ENCODE results near the gene USP14. TPM values are rescaled to one million over a fixed set of nuclear protein-coding genes. Genes with fewer than 3 reads are reported as not detected.

Gene USP14
- total and polyA plus RNA-seq, 2 experiments from 2014 or later = 13.9 to 94.8 TPM

- no peaks in the 10 kb centered on the region for H4K20me1 ChIP-seq (ENCODE audit: insufficient read depth)
- DNase-seq = peak; percentile 38
These were observed 33.4 kb downstream of the USP14 start for GRCh38 chr18:191725-192124.

GRCh38 chr18:192801-193200 is 34.4 kb downstream of the USP14 start:
- H3K4me3 ChIP-seq = no peak overlapping the region
- no peaks in the 10 kb centered on the region for H4K20me1 ChIP-seq (ENCODE audit: insufficient read depth)
- no peak overlapping the region for H3K9ac ChIP-seq
- H3F3A ChIP-seq (ENCODE audit: insufficient read depth) = peaks cover 7% of the 10 kb centered on the region; the same call in 1 of the 2 replicates
- H3K36me3 ChIP-seq (ENCODE audit: low read depth) = peaks cover 8% of the 10 kb centered on the region
- TF ChIP-seq EZH2phosphoT487 (IDR thresholded peaks at IDR 0.05; ENCODE audit: insufficient read depth, low read depth) (no peak), EZH2 (IDR thresholded peaks at IDR 0.05; ENCODE audit: insufficient read depth, poor library complexity, severe bottlenecking) (no peak)
- H3K4me1 ChIP-seq (ENCODE audit: insufficient read depth) = 0 out of 2 replicates have a peak, but pooled peaks cover 7% of the 10 kb centered on the region
- peaks cover 86% of the 10 kb centered on the region for H3K79me2 ChIP-seq (ENCODE audit: insufficient read depth)
- no peaks in the 10 kb centered on the region for H3K9me2 ChIP-seq (ENCODE audit: insufficient read depth)
- H3K27me3 ChIP-seq (replicated peaks; ENCODE audit: insufficient read depth) = no peaks in the 10 kb centered on the region
- H2AFZ ChIP-seq = no peak overlapping the region
- no peak for DNase-seq
- in situ Hi-C loops (cut with MboI) = no loop called here
- 87 to 89% methylated on average over 7 of the region's 7 CpGs for WGBS, 2 experiments (ENCODE audit: low coverage in 1 of 2, low lambda C conversion rate in 2 of 2, missing lambda C conversion rate in 2 of 2)
- H3K4me2 ChIP-seq (ENCODE audit: unreplicated experiment) = no peak overlapping the region
- H3K27ac ChIP-seq = no peak overlapping the region
- H3K9me3 ChIP-seq (ENCODE audit: low read depth) = no peaks in the 10 kb centered on the region

More at GRCh38 chr18:191725-192124, 33.4 kb downstream of the USP14 start:
- WGBS, 2 experiments (ENCODE audit: low coverage in 1 of 2, low lambda C conversion rate in 2 of 2, missing lambda C conversion rate in 2 of 2) = 97 to 100% methylated on average over 1 of the region's 1 CpG
- Histone ChIP-seq H3F3A (ENCODE audit: insufficient read depth) (peaks cover 7% of the 10 kb centered on the region; the same call in 1 of the 2 replicates), H3K9ac (no peak overlapping the region), H3K27me3 (replicated peaks; ENCODE audit: insufficient read depth) (no peaks in the 10 kb centered on the region), H3K4me2 (ENCODE audit: unreplicated experiment) (no peak overlapping the region), H2AFZ (no peak overlapping the region), H3K9me2 (ENCODE audit: insufficient read depth) (no peaks in the 10 kb centered on the region), H3K9me3 (ENCODE audit: low read depth) (no peaks in the 10 kb centered on the region), H3K36me3 (ENCODE audit: low read depth) (no peaks in the 10 kb centered on the region), H3K4me3 (no peak overlapping the region), H3K4me1 (ENCODE audit: insufficient read depth) (0 out of 2 replicates have a peak, but pooled peaks cover 7% of the 10 kb centered on the region), H3K27ac (no peak overlapping the region), H3K79me2 (ENCODE audit: insufficient read depth) (peaks cover 92% of the 10 kb centered on the region)
- TF ChIP-seq EZH2 (IDR thresholded peaks at IDR 0.05; ENCODE audit: insufficient read depth, poor library complexity, severe bottlenecking) (no peak), EZH2phosphoT487 (IDR thresholded peaks at IDR 0.05; ENCODE audit: insufficient read depth, low read depth) (no peak)
- in situ Hi-C loops (cut with MboI) = no loop called here

GRCh38 chr18:195651-196050 is 37.3 kb downstream of the USP14 start:
- Histone ChIP-seq H3K79me2 (ENCODE audit: insufficient read depth) (peaks cover 62% of the 10 kb centered on the region), H3K36me3 (ENCODE audit: low read depth) (peaks cover 29% of the 10 kb centered on the region), H3K9ac (no peak overlapping the region), H4K20me1 (ENCODE audit: insufficient read depth) (no peaks in the 10 kb centered on the region), H3K27me3 (replicated peaks; ENCODE audit: insufficient read depth) (no peaks in the 10 kb centered on the region), H3K4me2 (ENCODE audit: unreplicated experiment) (no peak overlapping the region), H3K9me2 (ENCODE audit: insufficient read depth) (no peaks in the 10 kb centered on the region), H2AFZ (no peak overlapping the region), H3K27ac (no peak overlapping the region), H3K4me3 (no peak overlapping the region), H3K9me3 (ENCODE audit: low read depth) (no peaks in the 10 kb centered on the region), H3F3A (ENCODE audit: insufficient read depth) (peaks cover 7% of the 10 kb centered on the region; the same call in 1 of the 2 replicates), H3K4me1 (ENCODE audit: insufficient read depth) (0 out of 2 replicates have a peak, but pooled peaks cover 13% of the 10 kb centered on the region)
- no peak for TF ChIP-seq EZH2 (IDR thresholded peaks at IDR 0.05; ENCODE audit: insufficient read depth, poor library complexity, severe bottlenecking)
- 100% methylated on average over 1 of the region's 1 CpG for WGBS, 2 experiments (ENCODE audit: low coverage in 1 of 2, low lambda C conversion rate in 2 of 2, missing lambda C conversion rate in 2 of 2)
- DNase-seq = no peak
- in situ Hi-C loops (cut with MboI) = no loop called here

- H3K4me1 ChIP-seq (ENCODE audit: insufficient read depth) = 0 out of 2 replicates have a peak, but pooled peaks cover 6% of the 10 kb centered on the region
- H4K20me1 ChIP-seq (ENCODE audit: insufficient read depth) = no peaks in the 10 kb centered on the region
- no peak overlapping the region for H3K4me3 ChIP-seq
- in situ Hi-C loops (cut with MboI) = no loop called here
- H3K9me2 ChIP-seq (ENCODE audit: insufficient read depth) = no peaks in the 10 kb centered on the region
- peaks cover 46% of the 10 kb centered on the region for H3K36me3 ChIP-seq (ENCODE audit: low read depth)
- TF ChIP-seq EZH2phosphoT487 (IDR thresholded peaks at IDR 0.05; ENCODE audit: insufficient read depth, low read depth) (no peak), EZH2 (IDR thresholded peaks at IDR 0.05; ENCODE audit: insufficient read depth, poor library complexity, severe bottlenecking) (no peak)
- DNase-seq = no peak
- no peak overlapping the region for H3K27ac ChIP-seq
- no peaks in the 10 kb centered on the region for H3K9me3 ChIP-seq (ENCODE audit: low read depth)
- no peak overlapping the region for H3K9ac ChIP-seq
- no peaks in the 10 kb centered on the region for H3F3A ChIP-seq (ENCODE audit: insufficient read depth)
- 95 to 98% methylated on average over 3 of the region's 3 CpGs for WGBS, 2 experiments (ENCODE audit: low coverage in 1 of 2, low lambda C conversion rate in 2 of 2, missing lambda C conversion rate in 2 of 2)
- no peak overlapping the region for H3K4me2 ChIP-seq (ENCODE audit: unreplicated experiment)
- no peaks in the 10 kb centered on the region for H3K27me3 ChIP-seq (replicated peaks; ENCODE audit: insufficient read depth)
- peaks cover 39% of the 10 kb centered on the region for H3K79me2 ChIP-seq (ENCODE audit: insufficient read depth)
- H2AFZ ChIP-seq = no peak overlapping the region
These were observed 40.9 kb downstream of the USP14 start for GRCh38 chr18:199214-199613.

- H3K36me3 ChIP-seq (ENCODE audit: low read depth) = peaks cover 50% of the 10 kb centered on the region
- in situ Hi-C loops (cut with MboI) = no loop called here
These were observed 41.4 kb downstream of the USP14 start for GRCh38 chr18:199768-200167.

More at GRCh38 chr18:199768-200167, 41.4 kb downstream of the USP14 start:
- 96 to 98% methylated on average over 2 of the region's 2 CpGs for WGBS, 2 experiments (ENCODE audit: low coverage in 1 of 2, low lambda C conversion rate in 2 of 2, missing lambda C conversion rate in 2 of 2)
- Histone ChIP-seq H3K27me3 (replicated peaks; ENCODE audit: insufficient read depth) (no peaks in the 10 kb centered on the region), H3K27ac (no peak overlapping the region), H3F3A (ENCODE audit: insufficient read depth) (no peaks in the 10 kb centered on the region), H3K9ac (no peak overlapping the region), H3K9me2 (ENCODE audit: insufficient read depth) (no peaks in the 10 kb centered on the region), H3K4me3 (no peak overlapping the region), H3K4me2 (ENCODE audit: unreplicated experiment) (no peak overlapping the region), H3K79me2 (ENCODE audit: insufficient read depth) (peaks cover 33% of the 10 kb centered on the region), H3K4me1 (ENCODE audit: insufficient read depth) (0 out of 2 replicates have a peak, but pooled peaks cover 6% of the 10 kb centered on the region), H4K20me1 (ENCODE audit: insufficient read depth) (no peaks in the 10 kb centered on the region), H2AFZ (no peak overlapping the region), H3K9me3 (ENCODE audit: low read depth) (no peaks in the 10 kb centered on the region)
- no peak for DNase-seq
- TF ChIP-seq EZH2 (IDR thresholded peaks at IDR 0.05; ENCODE audit: insufficient read depth, poor library complexity, severe bottlenecking) (no peak), EZH2phosphoT487 (IDR thresholded peaks at IDR 0.05; ENCODE audit: insufficient read depth, low read depth) (no peak)

Data from GM23248 (cell line).